ENCODE data around the gene FRAS1.

GRCh38 chr4:78493731-78494130, 436.6 kb downstream of the FRAS1 start:
- TF ChIP-seq, protein P1, sequence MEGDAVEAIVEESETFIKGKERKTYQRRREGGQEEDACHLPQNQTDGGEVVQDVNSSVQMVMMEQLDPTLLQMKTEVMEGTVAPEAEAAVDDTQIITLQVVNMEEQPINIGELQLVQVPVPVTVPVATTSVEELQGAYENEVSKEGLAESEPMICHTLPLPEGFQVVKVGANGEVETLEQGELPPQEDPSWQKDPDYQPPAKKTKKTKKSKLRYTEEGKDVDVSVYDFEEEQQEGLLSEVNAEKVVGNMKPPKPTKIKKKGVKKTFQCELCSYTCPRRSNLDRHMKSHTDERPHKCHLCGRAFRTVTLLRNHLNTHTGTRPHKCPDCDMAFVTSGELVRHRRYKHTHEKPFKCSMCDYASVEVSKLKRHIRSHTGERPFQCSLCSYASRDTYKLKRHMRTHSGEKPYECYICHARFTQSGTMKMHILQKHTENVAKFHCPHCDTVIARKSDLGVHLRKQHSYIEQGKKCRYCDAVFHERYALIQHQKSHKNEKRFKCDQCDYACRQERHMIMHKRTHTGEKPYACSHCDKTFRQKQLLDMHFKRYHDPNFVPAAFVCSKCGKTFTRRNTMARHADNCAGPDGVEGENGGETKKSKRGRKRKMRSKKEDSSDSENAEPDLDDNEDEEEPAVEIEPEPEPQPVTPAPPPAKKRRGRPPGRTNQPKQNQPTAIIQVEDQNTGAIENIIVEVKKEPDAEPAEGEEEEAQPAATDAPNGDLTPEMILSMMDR (IDR thresholded peaks at IDR 0.05; ENCODE audit: control extremely low read depth in 1 of 3, insufficient read depth in 1 of 3, low read depth in 1 of 3, low read length in 3 of 3): no peak
- TF ChIP-seq CBX8 (IDR thresholded peaks at IDR 0.05; ENCODE audit: borderline replicate concordance, low read depth, low read length) (no peak), CHD2 (IDR thresholded peaks at IDR 0.05; ENCODE audit: low read length) (no peak), EZH2 (IDR thresholded peaks at IDR 0.05; ENCODE audit: low read depth, low read length, severe bottlenecking) (no peak)

Measured in H1 (cell line).